HepG2 (cell line): ENCODE data around the gene MAP1LC3B. TPM values are rescaled to one million over a fixed set of nuclear protein-coding genes. Genes with fewer than 3 reads are reported as not detected.

ENCODE experiments used
- BCLAF1 ChIP-seq: fragments of 450-650 bp; IDR thresholded peaks from 2 replicates; pipeline ENCODE4 v1.6.1; 2017; ENCODE audit warnings: mild to moderate bottlenecking
- CCAR2 ChIP-seq: fragments of 200-400 bp; formaldehyde crosslinking; optimal IDR thresholded peaks from 2 replicates; pipeline ENCODE3; 2018; ENCODE audit warnings: low read depth, mild to moderate bottlenecking, low read length, moderate library complexity
- GABPA ChIP-seq, 2 experiments: IDR thresholded peaks; 2 replicates each; pipeline ENCODE4 v1.6.1; 2011 to 2016; ENCODE audit warnings: low read depth in 2 of 2, low read length in 1 of 2, missing biosample characterization in 1 of 2, missing genetic modification characterization in 1 of 2
- IKZF1 ChIP-seq: fragments of 450-650 bp; IDR thresholded peaks from 2 replicates; pipeline ENCODE4 v1.7.1; 2016
- IRF2 ChIP-seq: IDR thresholded peaks from 2 replicates; pipeline ENCODE4 v1.6.1; 2018; ENCODE audit warnings: missing genetic modification reagents, missing compliant biosample characterization
- KMT2A ChIP-seq: sonication (generic); formaldehyde crosslinking; IDR thresholded peaks from 2 replicates; pipeline ENCODE4 v1.4.0; 2020; ENCODE audit warnings: missing genetic modification reagents
- MIXL1 ChIP-seq: IDR thresholded peaks from 2 replicates; pipeline ENCODE4 v1.6.1; 2016
- MTERF4 ChIP-seq: sonication (generic); formaldehyde crosslinking; IDR thresholded peaks from 2 replicates; pipeline ENCODE4 v1.8.0; 2023; ENCODE audit warnings: mild to moderate bottlenecking, missing genetic modification reagents
- NR2F1 ChIP-seq, 2 experiments: fragments of 450-650 bp in 1 of 2; formaldehyde crosslinking in 1 of 2; IDR thresholded peaks; 2 replicates each; pipeline versions ENCODE4 v1.5.0 to v1.6.1; 2016 to 2020; ENCODE audit warnings: mild to moderate bottlenecking in 1 of 2, missing compliant biosample characterization in 1 of 2, missing genetic modification reagents in 1 of 2, moderate library complexity in 1 of 2
- PLRG1 ChIP-seq: fragments of 450-650 bp; conservative IDR thresholded peaks from 2 replicates; pipeline ENCODE4 v1.6.1; 2016
- PLSCR1 ChIP-seq: sonication (generic); formaldehyde crosslinking; IDR thresholded peaks from 2 replicates; pipeline ENCODE4 v1.5.0; 2020; ENCODE audit warnings: missing genetic modification reagents, mild to moderate bottlenecking, borderline replicate concordance
- POGK ChIP-seq: sonication (generic); formaldehyde crosslinking; conservative IDR thresholded peaks from 2 replicates; pipeline ENCODE4 v1.8.0; 2022; ENCODE audit warnings: mild to moderate bottlenecking, moderate library complexity, missing genetic modification reagents
- SETDB1 ChIP-seq: sonication (generic); formaldehyde crosslinking; IDR thresholded peaks from 2 replicates; pipeline ENCODE4 v1.5.1; 2020; ENCODE audit warnings: missing genetic modification reagents, mild to moderate bottlenecking, borderline replicate concordance
- SIX1 ChIP-seq: sonication (generic); formaldehyde crosslinking; IDR thresholded peaks from 2 replicates; pipeline ENCODE4 v1.4.0; 2020; ENCODE audit warnings: missing genetic modification reagents, borderline replicate concordance
- SOX6 ChIP-seq, 2 experiments: fragments of 450-650 bp in 1 of 2; sonication (generic) in 1 of 2; formaldehyde crosslinking in 1 of 2; IDR thresholded peaks; 2 replicates each; pipeline versions ENCODE4 v1.4.0 to v1.6.1; 2017 to 2020; ENCODE audit warnings: antibody characterized with exemption in 1 of 2, mild to moderate bottlenecking in 1 of 2, missing genetic modification reagents in 1 of 2
- ZNF136 ChIP-seq: sonication (generic); formaldehyde crosslinking; IDR thresholded peaks from 2 replicates; pipeline ENCODE4 v1.8.1; 2022; ENCODE audit warnings: low read depth, mild to moderate bottlenecking, moderate library complexity, missing genetic modification reagents
- ZNF263 ChIP-seq: sonication (generic); formaldehyde crosslinking; IDR thresholded peaks from 2 replicates; pipeline ENCODE4 v1.4.0; 2020; ENCODE audit warnings: missing genetic modification reagents
- ZNF552 ChIP-seq: sonication (generic); formaldehyde crosslinking; IDR thresholded peaks from 2 replicates; pipeline ENCODE4 v1.9.0; 2022; ENCODE audit warnings: missing genetic modification reagents, mild to moderate bottlenecking, borderline replicate concordance
- ZNF563 ChIP-seq: sonication (generic); formaldehyde crosslinking; IDR thresholded peaks from 2 replicates; pipeline ENCODE4 v1.8.0; 2022; ENCODE audit warnings: mild to moderate bottlenecking, moderate library complexity, missing genetic modification reagents
- ZNF768 ChIP-seq: sonication (generic); formaldehyde crosslinking; IDR thresholded peaks from 2 replicates; pipeline ENCODE4 v1.4.0; 2020; ENCODE audit warnings: missing genetic modification reagents
- polyA plus RNA-seq, 8 experiments: library from polyadenylated mRNA; depleted of rRNA in 3 of 8; stranded (reverse) in 7 of 8; unstranded in 1 of 8; fragments of >200 nt; fragmentation: Illumina TruSeq in 4 of 8; extraction: Trizol in 4 of 8; gene quantifications; 2 replicates each; pipeline versions ENCODE4 v1.2.1 to v1.2.3, GENCODE V29; 2011 to 2016; ENCODE audit warnings: low read depth in 4 of 8, missing spikeins in 1 of 8, mixed read lengths in 1 of 8; ENCODE audit not compliant: insufficient read depth in 1 of 8
- total RNA-seq, 5 experiments: library from RNA; depleted of rRNA; stranded (reverse); fragments of >200 nt; fragmentation: Illumina TruSeq; extraction: Trizol; gene quantifications; 2 replicates each; pipeline ENCODE4 v1.2.3, GENCODE V29; 2016; ENCODE audit warnings: low read depth in 1 of 5

The MAP1LC3B gene
- total and polyA plus RNA-seq, 2 of the 13 experiments (the other 11 are each of a cell fraction or from before 2014, with no cell fraction given), result 15.7 to 37.4 TPM

- TF ChIP-seq CCAR2 (no peak), MIXL1 (CRISPR knock-in tag) (peak; percentile 70), IKZF1 (no peak), SIX1 (CRISPR knock-in tag) (peak; percentile 68; the same call in 1 of the 2 replicates), ZNF552 (CRISPR knock-in tag) (no peak; the same call in 1 of the 2 replicates), PLSCR1 (CRISPR knock-in tag) (no peak), IRF2 (peak; percentile 92), SETDB1 (CRISPR knock-in tag) (no peak), KMT2A (CRISPR knock-in tag) (peak; percentile 79; the same call in 1 of the 2 replicates), ZNF263 (no peak; the same call in none of the 2 replicates), BCLAF1 (no peak), ZNF136 (CRISPR knock-in tag) (0 out of 2 replicates have a peak, but pooled peaks have one; percentile 16), PLRG1 (no peak), POGK (peak; percentile 80), ZNF563 (no peak), NR2F1 (CRISPR knock-in tag; IDR thresholded peaks at IDR 0.05) (peak in 1 of 2 experiments; percentile 19; a peak in 2 of 4 replicates), MTERF4 (CRISPR knock-in tag) (no peak; the same call in 1 of the 2 replicates), ZNF768 (CRISPR knock-in tag) (no peak), SOX6 (IDR thresholded peaks at IDR 0.05) (no peak), SOX6 (CRISPR knock-in tag; IDR thresholded peaks at IDR 0.05) (peak; percentile 83), GABPA (IDR thresholded peaks at IDR 0.05; ENCODE audit: low read depth, low read length) (no peak), GABPA (CRISPR knock-in tag; IDR thresholded peaks at IDR 0.05; ENCODE audit: low read depth) (peak; percentile 87)
Measured at GRCh38 chr16:87387942-87388817, 4.0 kb upstream of the MAP1LC3B start (continued).
